Gastroesophageal sphincter (tissue), 4 donors: ENCODE results near the gene ALK. TPM values are rescaled to one million over a fixed set of nuclear protein-coding genes. Genes with fewer than 3 reads are reported as not detected.

Experiments used
- ATAC-seq: fragments of 150-250 bp; one replicate; pipeline ENCODE4 v1.9.1; 2016; ENCODE audit warnings: mild to moderate bottlenecking, moderate library complexity
- H3K27ac ChIP-seq, 4 donors: fragments of 200-600 bp; sonication (generic) in 3 of 4; 1 replicate in 3 of 4; 2 replicates in 1 of 4; pipeline ENCODE4 v1.5.1; 2016 to 2019
- H3K27me3 ChIP-seq: fragments of 200-600 bp; sonication (generic); one replicate; pipeline ENCODE4 v1.5.1; 2019
- H3K36me3 ChIP-seq, 2 donors: fragments of 200-600 bp; sonication (generic); one replicate each; pipeline ENCODE4 v1.5.1; 2019; ENCODE audit warnings: control low read depth in 1 of 2
- H3K4me1 ChIP-seq, 3 donors: fragments of 200-600 bp; sonication (generic); 1 replicate in 2 of 3; 2 replicates in 1 of 3; pipeline ENCODE4 v1.5.1; 2016 to 2019; ENCODE audit warnings: control low read depth in 2 of 3
- H3K4me3 ChIP-seq, 2 donors: fragments of 200-600 bp; sonication (generic); one replicate each; pipeline ENCODE4 v1.5.1; 2019; ENCODE audit warnings: mild to moderate bottlenecking in 1 of 2, moderate library complexity in 1 of 2
- H3K9me3 ChIP-seq, 3 donors: fragments of 200-600 bp; sonication (generic); one replicate each; pipeline ENCODE4 v1.5.1; 2017 to 2019; ENCODE audit warnings: control low read depth in 2 of 3
- EP300 ChIP-seq: sonication (generic); formaldehyde crosslinking; IDR thresholded peaks from one replicate; pipeline ENCODE4 v1.6.1; 2017; ENCODE audit warnings: antibody characterized with exemption, mild to moderate bottlenecking
- POLR2A ChIP-seq, 2 donors: fragments of 450-650 bp; IDR thresholded peaks; one replicate each; pipeline ENCODE4 v1.6.1; 2017; ENCODE audit warnings: antibody characterized with exemption in 2 of 2, mild to moderate bottlenecking in 2 of 2, moderate library complexity in 1 of 2
- POLR2AphosphoS5 ChIP-seq: sonication (generic); formaldehyde crosslinking; IDR thresholded peaks from one replicate; pipeline ENCODE4 v1.6.1; 2017; ENCODE audit warnings: antibody characterized with exemption
- WGBS, 2 donors: methylation state at CpG; one replicate each; pipeline ENCODE4 v1.1.5; 2018; ENCODE audit warnings: low coverage in 1 of 2; 5-methylcytosine and 5-hydroxymethylcytosine counted together
- total RNA-seq, 4 donors: library from RNA; depleted of rRNA; stranded (reverse); fragments of >200 nt; gene quantifications; one replicate each; pipeline ENCODE4 v1.1.0, GENCODE V29; 2016
- TF ChIP-seq, protein P1 (sequence below), 4 experiments: fragments of 200-600 bp in 2 of 4; fragments of 450-650 bp in 2 of 4; sonication (generic) in 1 of 4; IDR thresholded peaks; one replicate each; pipeline ENCODE4 v1.5.1; 2017 to 2019; ENCODE audit warnings: antibody characterized with exemption in 4 of 4, mild to moderate bottlenecking in 2 of 4, moderate library complexity in 2 of 4

The ALK gene
- total RNA-seq, 4 donors from 2014 or later: 0.94 to 1.6 (median 1.1) TPM

DNA sequence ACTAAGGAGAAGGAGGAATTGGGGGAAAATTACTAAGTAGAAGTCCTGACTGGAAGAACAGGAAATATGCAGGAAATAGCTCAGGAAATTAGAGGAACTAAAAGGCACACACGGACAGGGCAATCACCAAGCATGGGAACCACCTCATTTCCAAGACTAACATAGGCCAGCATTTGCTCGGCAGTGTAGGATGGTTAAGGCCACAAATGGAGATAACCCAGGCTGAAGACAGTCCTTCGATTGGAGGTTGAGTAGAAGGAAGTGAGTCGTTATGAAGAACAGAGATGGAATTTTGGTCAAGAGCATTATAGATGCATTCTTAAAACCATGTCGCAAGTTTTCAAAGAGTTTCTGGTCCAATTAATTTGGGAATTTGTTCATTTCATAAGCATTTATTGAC, 401.4 kb downstream of the ALK start:
- Histone ChIP-seq H3K4me3 (no peak overlapping the region), H3K4me1 (no peaks in the 10 kb centered on the region), H3K27me3 (no peaks in the 10 kb centered on the region), H3K27ac (no peak overlapping the region), H3K9me3 (no peaks in the 10 kb centered on the region), H3K36me3 (no peaks in the 10 kb centered on the region)
- TF ChIP-seq, protein P1, sequence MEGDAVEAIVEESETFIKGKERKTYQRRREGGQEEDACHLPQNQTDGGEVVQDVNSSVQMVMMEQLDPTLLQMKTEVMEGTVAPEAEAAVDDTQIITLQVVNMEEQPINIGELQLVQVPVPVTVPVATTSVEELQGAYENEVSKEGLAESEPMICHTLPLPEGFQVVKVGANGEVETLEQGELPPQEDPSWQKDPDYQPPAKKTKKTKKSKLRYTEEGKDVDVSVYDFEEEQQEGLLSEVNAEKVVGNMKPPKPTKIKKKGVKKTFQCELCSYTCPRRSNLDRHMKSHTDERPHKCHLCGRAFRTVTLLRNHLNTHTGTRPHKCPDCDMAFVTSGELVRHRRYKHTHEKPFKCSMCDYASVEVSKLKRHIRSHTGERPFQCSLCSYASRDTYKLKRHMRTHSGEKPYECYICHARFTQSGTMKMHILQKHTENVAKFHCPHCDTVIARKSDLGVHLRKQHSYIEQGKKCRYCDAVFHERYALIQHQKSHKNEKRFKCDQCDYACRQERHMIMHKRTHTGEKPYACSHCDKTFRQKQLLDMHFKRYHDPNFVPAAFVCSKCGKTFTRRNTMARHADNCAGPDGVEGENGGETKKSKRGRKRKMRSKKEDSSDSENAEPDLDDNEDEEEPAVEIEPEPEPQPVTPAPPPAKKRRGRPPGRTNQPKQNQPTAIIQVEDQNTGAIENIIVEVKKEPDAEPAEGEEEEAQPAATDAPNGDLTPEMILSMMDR (IDR thresholded peaks at IDR 0.05): no peak
- TF ChIP-seq POLR2A (IDR thresholded peaks at IDR 0.05) (no peak), EP300 (no peak), POLR2AphosphoS5 (no peak)
- no peak for ATAC-seq
- 82 to 83% methylated on average over 5 of the region's 5 CpGs for WGBS, 2 donors

DNA sequence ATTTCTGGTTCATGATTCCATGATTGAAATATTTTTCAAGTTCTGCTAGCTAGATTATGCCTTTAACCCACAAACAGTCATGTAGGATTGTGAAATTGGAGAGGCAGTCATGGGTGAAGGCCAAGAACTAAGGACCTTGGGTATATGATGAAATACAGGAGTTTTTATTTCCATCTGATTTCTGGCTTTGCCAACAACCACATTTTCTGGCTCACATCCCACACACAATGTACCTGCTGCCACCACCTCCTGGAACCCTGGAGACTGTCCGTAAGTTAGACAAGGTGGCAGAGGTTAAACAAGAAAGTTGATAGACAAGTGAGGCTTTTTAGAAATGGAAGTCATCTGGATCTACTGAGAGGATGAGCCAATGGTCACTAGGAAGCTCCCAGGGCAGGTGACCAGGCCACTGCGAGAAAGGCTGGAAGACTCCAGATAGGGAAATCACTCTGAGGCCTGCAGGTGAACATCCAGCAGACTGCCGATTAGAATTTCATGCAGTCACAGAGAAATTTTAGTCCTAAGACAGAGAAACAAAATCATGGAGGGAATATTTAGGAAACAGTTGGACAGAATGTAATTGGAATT, 402.0 kb downstream of the ALK start:
- ATAC-seq: no peak
- Histone ChIP-seq H3K27ac (no peak overlapping the region), H3K27me3 (no peaks in the 10 kb centered on the region), H3K4me3 (no peak overlapping the region), H3K36me3 (no peaks in the 10 kb centered on the region), H3K4me1 (no peaks in the 10 kb centered on the region), H3K9me3 (no peaks in the 10 kb centered on the region)
- TF ChIP-seq, protein P1 (IDR thresholded peaks at IDR 0.05): no peak
- TF ChIP-seq EP300 (no peak), POLR2AphosphoS5 (no peak), POLR2A (IDR thresholded peaks at IDR 0.05) (no peak)
- 88 to 100% methylated on average over 2 to 3 of the region's 3 CpGs for WGBS, 2 donors

DNA sequence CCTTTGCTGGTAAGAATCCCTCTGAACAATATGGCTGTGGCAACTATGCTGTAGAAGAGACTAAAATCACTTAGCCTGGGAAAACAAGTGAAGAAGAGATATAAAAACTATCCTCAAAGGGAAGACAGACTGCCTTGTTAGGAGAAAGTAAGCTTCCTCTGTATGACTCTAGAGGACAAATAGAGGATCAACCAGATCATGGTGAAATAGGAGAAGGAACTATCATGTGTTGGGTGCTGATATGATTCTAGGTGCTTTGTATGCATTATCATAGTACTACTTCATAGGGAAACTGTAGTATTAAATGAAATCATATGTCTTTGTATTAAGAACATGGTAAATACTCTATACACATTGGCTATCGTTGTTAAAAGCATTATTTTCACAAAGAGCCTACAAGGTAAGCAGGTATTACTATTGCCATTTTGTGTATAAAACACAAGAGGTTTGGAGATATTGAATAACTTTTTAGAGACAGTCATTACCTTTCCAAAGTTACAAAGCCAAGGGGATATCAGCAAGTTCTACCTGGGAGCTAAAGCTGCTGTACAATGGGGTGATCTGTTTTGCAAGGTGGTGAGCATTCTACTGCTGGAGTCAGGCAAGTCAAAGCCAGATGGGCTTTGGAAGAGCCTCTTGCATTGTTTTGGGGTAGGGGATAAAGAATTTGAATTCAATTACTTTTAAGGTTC, 402.6 kb downstream of the ALK start:
- 86 to 100% methylated on average over 1 of the region's 1 CpG for WGBS, 2 donors
- no peaks in the 10 kb centered on the region for H3K4me1 ChIP-seq
- no peak for ATAC-seq
- H3K27me3 ChIP-seq: no peaks in the 10 kb centered on the region
- H3K27ac ChIP-seq: no peak overlapping the region
- no peak overlapping the region for H3K4me3 ChIP-seq
- no peaks in the 10 kb centered on the region for H3K36me3 ChIP-seq
- H3K9me3 ChIP-seq: no peaks in the 10 kb centered on the region
- TF ChIP-seq EP300: no peak

DNA sequence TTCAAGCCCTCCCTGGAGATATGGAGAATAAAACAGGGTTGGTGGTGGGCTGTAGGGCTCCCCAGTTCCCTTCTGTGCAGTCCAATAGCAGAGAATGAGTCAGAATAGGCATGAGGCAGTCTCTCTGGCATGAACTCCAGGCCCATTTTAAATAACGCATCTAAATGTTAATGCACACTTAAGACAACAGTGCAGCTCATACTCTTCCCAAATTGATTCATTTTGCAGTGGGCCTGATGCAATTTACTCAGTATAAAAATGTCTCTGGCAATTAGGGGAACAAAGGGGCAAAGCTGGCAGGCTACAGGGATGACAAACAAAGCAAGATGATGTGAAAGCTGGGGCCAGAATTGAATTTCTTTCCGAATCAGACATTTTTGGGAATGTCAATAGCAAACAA, 403.4 kb downstream of the ALK start:
- WGBS, 2 donors: 50 to 93% methylated on average over 2 of the region's 2 CpGs
- Histone ChIP-seq H3K4me3 (no peak overlapping the region), H3K27me3 (no peaks in the 10 kb centered on the region), H3K4me1 (no peaks in the 10 kb centered on the region), H3K9me3 (no peaks in the 10 kb centered on the region), H3K36me3 (no peaks in the 10 kb centered on the region), H3K27ac (no peak overlapping the region)
- TF ChIP-seq POLR2A (IDR thresholded peaks at IDR 0.05) (no peak), POLR2AphosphoS5 (no peak), EP300 (no peak)
- TF ChIP-seq, protein P1 (IDR thresholded peaks at IDR 0.05): no peak
- ATAC-seq: no peak

DNA sequence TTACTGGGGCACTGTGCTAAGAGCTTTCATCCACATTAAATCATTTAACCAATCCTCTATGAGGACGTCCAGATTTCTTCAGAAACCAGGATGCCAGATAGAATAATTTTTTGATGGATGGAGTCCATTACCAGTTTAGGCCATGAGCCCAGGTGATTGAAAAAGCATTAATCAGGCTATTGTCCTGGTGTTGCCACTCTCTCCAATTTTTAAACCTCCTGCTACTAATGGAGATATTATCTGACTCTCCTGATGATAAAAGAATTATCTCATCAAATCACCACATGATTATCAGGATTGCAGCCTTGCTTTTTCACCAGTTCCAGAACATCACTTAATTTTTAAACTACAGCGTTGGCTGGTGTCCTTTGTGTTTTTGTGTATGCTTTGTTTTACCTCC, 404.0 kb downstream of the ALK start:
- Histone ChIP-seq H3K36me3 (no peaks in the 10 kb centered on the region), H3K4me1 (no peaks in the 10 kb centered on the region), H3K27ac (no peak overlapping the region), H3K27me3 (no peaks in the 10 kb centered on the region), H3K4me3 (no peak overlapping the region), H3K9me3 (no peaks in the 10 kb centered on the region)
- TF ChIP-seq POLR2AphosphoS5 (no peak), EP300 (no peak), POLR2A (IDR thresholded peaks at IDR 0.05) (no peak)
- TF ChIP-seq, protein P1 (IDR thresholded peaks at IDR 0.05): no peak
- WGBS, 2 donors: 64 to 83% methylated on average over 2 of the region's 2 CpGs
- no peak for ATAC-seq
